ENCODE measurements around the gene HIC1. TPM values are rescaled to one million over a fixed set of nuclear protein-coding genes. Genes with fewer than 3 reads are reported as not detected.

Gene HIC1
- total RNA-seq, 1 donor, result 36.4 TPM

GRCh38 chr17:2061441-2061958 lies 6.6 kb downstream of the HIC1 start:
- no peak for DNase-seq (ENCODE audit: low read depth)
- no peak for TF ChIP-seq CTCF (IDR thresholded peaks at IDR 0.05; ENCODE audit: insufficient read depth, low read length)
- no peak overlapping the region for H3K4me3 ChIP-seq (ENCODE audit: low read depth, low read length)

- peak; percentile 53 for DNase-seq (ENCODE audit: low read depth)
- H3K4me3 ChIP-seq (ENCODE audit: low read depth, low read length), result no peak overlapping the region
- no peak for TF ChIP-seq CTCF (IDR thresholded peaks at IDR 0.05; ENCODE audit: insufficient read depth, low read length)
These were observed 7.8 kb downstream of the HIC1 start for GRCh38 chr17:2062571-2063183.

- no peak for TF ChIP-seq CTCF (IDR thresholded peaks at IDR 0.05; ENCODE audit: insufficient read depth, low read length)
- DNase-seq (ENCODE audit: low read depth), result peak; percentile 88
- no peak overlapping the region for H3K4me3 ChIP-seq (ENCODE audit: low read depth, low read length)
These were observed 8.6 kb downstream of the HIC1 start for GRCh38 chr17:2063261-2064146.

GRCh38 chr17:2064147-2064489 lies 9.2 kb downstream of the HIC1 start:
- TF ChIP-seq CTCF (IDR thresholded peaks at IDR 0.05; ENCODE audit: insufficient read depth, low read length), result no peak
- DNase-seq (ENCODE audit: low read depth), result no peak
- H3K4me3 ChIP-seq (ENCODE audit: low read depth, low read length), result no peak overlapping the region

- no peak for TF ChIP-seq CTCF (IDR thresholded peaks at IDR 0.05; ENCODE audit: insufficient read depth, low read length)
- no peak overlapping the region for H3K4me3 ChIP-seq (ENCODE audit: low read depth, low read length)
- no peak for DNase-seq (ENCODE audit: low read depth)
These were observed 9.6 kb downstream of the HIC1 start for GRCh38 chr17:2064520-2064971.

- peak; percentile 68 for DNase-seq (ENCODE audit: low read depth)
These were observed 10.3 kb downstream of the HIC1 start for GRCh38 chr17:2064980-2065785.

More at GRCh38 chr17:2064980-2065785, 10.3 kb downstream of the HIC1 start:
- H3K4me3 ChIP-seq (ENCODE audit: low read depth, low read length), result no peak overlapping the region
- peak; percentile 60 for TF ChIP-seq CTCF (IDR thresholded peaks at IDR 0.05; ENCODE audit: insufficient read depth, low read length)
